Eye (tissue), 1 donor: ENCODE results near the gene MPP3.
"Not testable (repeated sequence)": the region's sequence is repeated elsewhere in the genome, so short reads cannot be mapped to it uniquely, and the experiment has no call there.

Source experiments
- DNase-seq: peaks from one replicate; pipeline ENCODE4 v3.0.0-alpha.2; 2015

Gene MPP3

GRCh38 chr17:43800736-43801135 is 32.2 kb downstream of the MPP3 start:
- DNase-seq: no peak

GRCh38 chr17:43799047-43799446 is 33.9 kb downstream of the MPP3 start:
- no peak for DNase-seq

- not testable (repeated sequence) for DNase-seq
Measured at GRCh38 chr17:43798024-43798423, 34.9 kb downstream of the MPP3 start.

- DNase-seq: not testable (repeated sequence)
Measured at GRCh38 chr17:43792668-43793067, 40.3 kb downstream of the MPP3 start.

GRCh38 chr17:43791589-43791988 is 41.4 kb downstream of the MPP3 start:
- DNase-seq: peak; percentile 75

GRCh38 chr17:43790311-43790940 is 42.5 kb downstream of the MPP3 start:
- DNase-seq: no peak

GRCh38 chr17:43789482-43789881 is 43.5 kb downstream of the MPP3 start:
- no peak for DNase-seq

GRCh38 chr17:43788540-43788939 is 44.4 kb downstream of the MPP3 start:
- no peak for DNase-seq

GRCh38 chr17:43787728-43788127 is 45.2 kb downstream of the MPP3 start:
- no peak for DNase-seq

- no peak for DNase-seq
Measured at GRCh38 chr17:43784628-43785101, 48.3 kb downstream of the MPP3 start.

- DNase-seq: no peak
Measured at GRCh38 chr17:43784068-43784467, 48.9 kb downstream of the MPP3 start.

- no peak for DNase-seq
Measured at GRCh38 chr17:43782913-43783680, 49.8 kb downstream of the MPP3 start.

GRCh38 chr17:43780135-43780534 is 52.8 kb downstream of the MPP3 start, which contains the start of gene CFAP97D1:
Gene CFAP97D1, plus strand, starts transcription at chr17:43780435. Its CDS starts 28 bp downstream, at chr17:43780463.
- no peak for DNase-seq

- peak; percentile 85 for DNase-seq
Measured at GRCh38 chr17:43779145-43780125, 53.5 kb downstream of the MPP3 start.

- DNase-seq: peak; percentile 96
Measured at GRCh38 chr17:43778337-43779144, 54.4 kb downstream of the MPP3 start, which contains the start of gene DUSP3. Gene DUSP3, minus strand, starts transcription at chr17:43778977. Its CDS starts 53 bp downstream, at chr17:43778924.

- DNase-seq: no peak
Measured at GRCh38 chr17:43774304-43775250, 58.4 kb downstream of the MPP3 start.

- DNase-seq: no peak
Measured at GRCh38 chr17:43772877-43773648, 59.9 kb downstream of the MPP3 start.

- no peak for DNase-seq
Measured at GRCh38 chr17:43771463-43771862, 61.5 kb downstream of the MPP3 start.

GRCh38 chr17:43770957-43771356 is 62.0 kb downstream of the MPP3 start:
- peak; percentile 17 for DNase-seq

GRCh38 chr17:43769859-43770258 is 63.1 kb downstream of the MPP3 start:
- no peak for DNase-seq
